ENCODE results near the gene SIRPD.
"Not testable (repeated sequence)": the region's sequence is repeated elsewhere in the genome, so short reads cannot be mapped to it uniquely, and the experiment has no call there.

SIRPD gene

DNA sequence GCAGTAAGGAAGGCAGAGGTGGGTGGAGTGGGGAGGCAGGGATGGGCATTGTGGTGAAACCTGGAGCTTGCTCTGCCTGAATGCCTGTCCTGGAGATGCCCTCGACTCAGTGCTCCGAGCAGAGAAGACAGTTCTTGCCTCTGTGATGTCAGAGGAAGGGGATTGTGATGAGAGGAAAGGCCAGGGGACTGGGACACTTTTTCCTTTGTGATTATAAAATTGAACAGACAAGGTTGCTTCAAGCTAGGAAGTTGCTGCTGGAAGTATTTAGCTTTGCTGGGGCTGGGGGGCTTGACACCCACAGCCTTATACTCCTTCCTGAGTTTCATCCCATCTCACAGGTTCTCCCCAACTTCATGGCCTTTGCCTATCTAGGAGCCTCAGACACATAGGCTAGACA, at the start of gene SIRPD:
SIRPD (minus strand) TSS at position 101 of the 400 bp plus-strand sequence; CDS start at position 49, 52 bp downstream.
- FAIRE-seq, result no peak

DNA sequence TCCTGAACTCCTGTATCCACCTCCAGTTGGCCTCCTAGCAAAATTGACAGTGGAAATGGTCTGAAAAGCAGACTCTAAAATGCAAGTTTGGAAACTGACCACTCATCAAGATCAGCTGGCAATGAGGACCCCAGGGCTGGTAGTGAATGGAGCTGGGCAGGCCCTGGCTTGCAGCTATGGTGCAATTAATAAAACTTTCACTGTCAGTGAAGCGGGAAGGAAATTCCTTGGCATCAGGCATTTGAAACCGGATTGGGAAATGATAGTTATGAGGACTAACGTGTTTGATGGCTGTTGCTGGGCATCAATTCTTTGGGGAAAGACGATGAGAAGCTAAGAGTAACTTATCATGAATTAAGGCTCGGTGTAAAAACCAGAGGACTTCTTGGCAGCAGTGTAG, 43.2 kb upstream of the SIRPD start:
- FAIRE-seq, result no peak

DNA sequence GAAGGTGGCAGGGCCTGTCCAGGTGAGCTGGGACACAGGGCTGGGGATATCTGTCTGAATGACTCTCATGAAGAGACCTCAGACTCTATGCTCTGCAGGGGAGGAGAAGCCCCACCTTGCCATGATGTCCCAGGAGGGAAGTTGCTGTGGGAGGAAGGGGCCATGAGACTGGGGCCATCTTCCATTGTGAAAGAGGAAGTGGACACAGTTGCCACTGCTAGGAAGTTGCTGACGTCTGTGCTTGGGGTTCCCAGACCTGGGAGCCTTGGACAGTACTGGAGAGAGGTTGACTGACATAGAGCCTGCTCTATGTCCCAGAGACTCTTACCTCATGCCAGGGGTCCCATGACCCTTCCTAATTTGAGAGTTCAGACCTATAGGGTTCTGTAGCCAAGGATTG, 37.8 kb upstream of the SIRPD start:
- no peak for FAIRE-seq

DNA sequence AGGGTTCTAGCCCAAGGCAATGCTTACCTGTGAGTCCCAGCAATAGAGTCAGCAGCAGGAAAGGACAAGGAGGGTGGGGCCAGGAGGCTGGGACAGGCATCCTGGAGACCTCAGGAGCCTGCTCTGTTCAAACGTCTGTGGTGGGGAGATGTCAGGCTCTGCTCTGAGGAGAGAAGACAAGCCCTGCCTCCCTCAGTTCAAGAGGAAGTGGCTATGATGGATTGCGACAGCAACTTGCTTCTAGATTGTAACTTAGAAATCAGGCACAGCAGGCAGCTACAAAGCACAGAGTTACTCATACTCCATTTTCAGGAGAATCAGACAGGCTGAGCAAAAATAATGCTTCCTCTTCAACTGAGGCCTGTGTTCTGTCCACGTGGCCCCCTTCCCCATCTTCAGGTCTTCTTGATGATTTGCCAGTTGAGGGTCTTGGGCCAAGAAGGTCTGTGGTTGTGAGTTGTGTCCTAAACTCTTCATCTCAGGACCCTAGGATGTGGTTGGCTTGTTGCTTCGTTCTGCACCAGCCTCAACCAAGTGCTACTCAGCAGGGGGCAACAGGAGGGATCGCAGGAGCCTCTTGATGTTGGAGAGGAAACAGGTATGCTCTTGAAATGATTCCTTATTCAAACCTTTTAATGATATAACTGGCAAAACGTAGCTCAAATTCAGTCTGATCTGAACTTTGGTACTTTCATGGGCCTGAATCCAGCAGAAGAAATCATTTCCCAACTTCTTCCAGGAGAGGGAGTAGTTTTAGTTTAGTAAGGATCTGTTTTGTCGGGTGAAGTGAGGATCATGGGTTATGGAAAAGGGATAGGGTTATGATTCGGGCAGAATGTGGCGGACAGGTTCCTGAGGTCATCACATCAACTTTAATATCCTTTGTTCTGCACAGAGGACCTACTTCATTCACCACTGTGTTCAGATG, 31.3 kb upstream of the SIRPD start:
- FAIRE-seq, result no peak

DNA sequence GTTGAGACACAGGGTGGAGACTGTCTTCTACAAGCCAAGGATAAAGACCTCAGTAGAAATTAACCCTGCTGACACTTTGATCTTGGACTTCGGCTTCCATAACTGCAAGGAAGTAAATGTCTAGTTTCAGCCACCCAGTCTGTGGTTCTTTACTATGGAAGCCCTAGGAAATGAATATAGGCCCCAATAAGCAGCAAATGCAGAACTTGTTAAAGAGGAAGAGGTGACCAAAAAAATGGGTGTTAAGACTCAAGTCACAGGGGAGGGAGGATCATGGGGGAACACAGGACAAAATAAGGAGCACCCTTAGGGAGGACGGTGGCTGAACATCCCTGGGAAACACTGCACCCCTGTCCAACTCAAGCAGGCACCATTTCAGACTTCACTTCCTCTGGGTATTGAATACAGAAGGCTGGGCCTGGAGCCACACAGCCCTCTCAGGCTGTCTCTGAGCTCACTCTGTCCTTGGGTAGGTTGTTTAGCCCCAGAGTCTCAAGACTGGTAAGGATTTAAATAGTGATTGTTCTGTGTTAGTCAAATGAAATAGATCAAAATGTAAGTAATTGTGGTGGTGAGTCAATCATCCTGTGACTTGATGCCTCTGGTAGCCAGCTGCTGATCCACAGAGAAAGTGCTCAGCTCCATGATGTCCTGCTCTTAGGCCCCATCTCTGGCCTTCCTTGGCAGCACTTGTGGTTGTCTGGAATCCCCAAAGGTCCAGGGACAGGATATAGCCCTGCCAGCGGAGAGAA, 30.5 kb upstream of the SIRPD start:
- no peak for FAIRE-seq

DNA sequence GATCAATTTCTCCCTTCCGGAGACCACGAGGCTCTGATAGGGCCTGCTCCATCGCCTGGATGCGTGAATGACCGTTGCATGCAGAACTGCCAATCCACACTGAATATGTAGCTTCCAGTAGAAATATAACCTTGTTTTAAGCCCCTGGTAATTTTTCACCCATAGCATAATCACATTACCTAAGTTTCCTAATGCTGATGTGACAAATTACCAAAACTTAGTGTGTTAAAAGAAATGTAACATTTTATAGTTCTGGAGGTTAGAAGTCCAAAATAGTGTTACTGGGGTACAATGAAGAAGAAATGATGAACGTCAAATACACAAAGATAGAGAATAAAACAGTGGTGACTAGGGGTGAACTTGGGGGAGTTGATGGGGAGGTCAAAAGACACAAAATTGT, 22.0 kb upstream of the SIRPD start:
- FAIRE-seq, result no peak

DNA sequence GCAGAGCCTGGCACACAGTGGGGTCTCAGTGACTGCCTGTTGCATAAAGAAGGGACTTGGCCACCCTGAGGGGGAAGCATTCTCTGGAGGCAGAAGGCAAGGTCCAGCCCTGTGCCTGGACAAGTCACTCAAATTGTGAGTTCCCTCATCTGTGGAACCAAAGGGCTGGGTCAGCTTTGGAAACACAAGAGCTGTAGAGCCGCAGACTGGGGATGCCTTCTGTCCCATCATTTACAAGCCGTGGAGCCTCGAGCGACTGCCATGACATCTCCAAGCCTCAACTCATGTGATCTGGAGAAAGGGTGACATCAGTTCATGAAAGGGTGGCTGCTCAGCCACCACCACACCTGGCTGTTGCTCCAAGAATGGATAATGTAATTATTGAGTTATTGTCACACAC, 20.4 kb upstream of the SIRPD start:
- FAIRE-seq, result no peak

DNA sequence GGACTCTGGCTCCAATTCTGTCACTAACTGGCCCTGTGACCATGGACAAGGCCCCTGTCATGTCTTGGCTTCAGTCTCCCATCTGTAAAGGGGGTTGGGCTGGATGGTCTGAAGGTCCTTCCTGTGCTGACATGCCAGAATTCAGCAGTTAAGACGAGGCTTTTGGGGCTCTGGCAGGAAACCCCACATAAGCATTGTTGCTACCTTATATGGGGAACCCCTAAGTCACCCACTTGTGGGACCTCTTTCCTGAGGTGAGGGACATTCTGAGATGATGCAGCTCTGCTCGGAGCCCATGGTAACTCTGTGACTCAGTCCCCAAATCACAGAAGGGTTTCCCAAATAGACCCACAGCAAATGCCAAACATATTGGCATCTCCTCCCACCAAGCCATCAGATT, 19.8 kb upstream of the SIRPD start:
- not testable (repeated sequence) for FAIRE-seq

DNA sequence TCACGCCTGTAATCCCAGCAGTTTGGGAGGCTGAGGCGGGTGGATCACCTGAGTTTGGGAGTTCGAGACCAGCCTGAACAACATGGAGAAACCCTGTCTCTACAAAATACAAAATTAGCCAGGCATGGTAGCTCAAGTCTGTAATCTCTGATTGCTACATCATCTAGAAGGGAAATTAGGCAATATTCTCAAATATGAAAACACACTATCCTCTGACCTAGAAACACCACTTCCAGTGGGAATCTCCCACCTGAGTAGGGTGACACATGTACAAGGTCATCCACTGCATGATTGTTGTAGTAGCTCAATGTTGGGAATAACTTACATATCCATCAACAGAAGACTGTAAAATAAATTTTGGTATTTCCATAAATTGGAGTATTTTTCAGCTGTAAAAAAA, 19.1 kb upstream of the SIRPD start:
- FAIRE-seq, result no peak

DNA sequence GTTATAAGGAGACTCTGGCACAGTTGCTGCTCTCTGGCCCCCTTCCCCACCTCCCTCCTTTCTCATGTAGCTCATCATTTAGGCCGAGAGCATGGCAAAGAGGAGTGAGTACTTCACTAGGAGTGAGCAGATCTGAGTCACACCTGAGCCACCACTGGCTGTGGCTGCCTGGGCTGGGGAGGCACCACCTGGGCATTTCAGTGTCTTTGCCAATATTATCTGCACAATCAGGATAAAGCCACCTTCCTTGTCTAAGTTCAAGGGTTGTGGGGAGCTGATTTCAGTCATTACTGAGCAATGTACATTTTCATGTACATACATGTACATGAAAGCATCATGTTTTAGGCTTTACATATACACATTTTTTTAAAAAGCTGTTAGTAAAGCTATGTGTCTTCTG, 18.5 kb upstream of the SIRPD start:
- not testable (repeated sequence) for FAIRE-seq

DNA sequence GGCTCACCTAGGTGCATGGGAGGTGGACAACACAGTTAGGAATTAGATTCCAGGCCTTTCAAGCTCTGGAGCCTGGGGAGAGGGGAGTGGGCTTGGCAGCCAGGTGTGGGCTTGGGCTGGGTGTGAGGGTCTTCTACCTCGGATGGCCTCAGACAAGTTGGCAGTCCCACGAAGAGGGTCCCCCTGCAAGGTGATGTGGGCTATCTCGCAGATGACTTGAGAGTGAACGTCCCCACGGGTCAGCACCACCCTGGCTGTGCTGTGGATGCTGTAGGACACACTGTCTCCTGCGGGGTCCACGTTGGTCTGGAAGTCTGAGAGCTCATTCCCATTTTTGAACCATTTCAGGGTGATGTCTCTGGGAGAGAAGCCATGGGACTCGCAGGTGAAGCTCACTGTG, 14.1 kb upstream of the SIRPD start:
- not testable (repeated sequence) for FAIRE-seq

DNA sequence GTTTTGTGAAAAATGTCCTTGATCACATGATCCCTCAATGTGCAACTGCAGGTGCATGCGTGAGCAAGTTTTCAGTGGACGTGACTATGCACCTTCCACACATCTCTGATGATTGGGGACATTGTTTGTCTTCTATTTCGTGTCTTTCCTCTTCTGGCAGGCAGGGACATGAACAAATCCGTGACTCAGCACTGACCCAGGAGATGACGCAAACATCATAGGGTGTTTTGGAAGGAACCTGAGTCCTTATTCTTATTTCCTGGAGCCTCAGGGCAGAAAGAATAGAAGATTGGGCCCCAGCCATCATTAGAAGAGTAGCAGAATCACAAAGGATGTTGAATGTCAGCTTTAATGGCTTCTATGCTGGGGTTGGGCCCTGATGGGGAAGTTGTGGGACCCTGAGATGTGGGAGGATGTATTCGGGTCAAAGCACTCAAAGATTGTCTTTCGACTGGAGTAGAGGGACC, 11.9 kb upstream of the SIRPD start:
- FAIRE-seq, result no peak

DNA sequence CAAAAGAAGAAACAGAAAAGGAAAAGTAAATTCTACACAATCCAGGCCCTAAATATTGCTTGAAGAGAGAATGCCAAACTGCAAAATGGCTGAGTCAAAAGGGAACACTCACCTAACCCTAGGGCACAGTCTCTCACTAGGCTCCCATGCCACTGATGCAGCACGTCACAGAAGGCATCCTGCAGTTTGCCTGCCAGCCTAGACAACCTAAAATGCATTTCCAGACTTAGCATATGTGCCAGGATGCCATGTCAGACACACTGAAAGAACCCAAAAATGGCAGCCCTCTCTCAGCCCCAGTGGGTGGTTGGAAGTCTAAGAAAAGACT, 10.6 kb upstream of the SIRPD start:
- FAIRE-seq, result no peak

DNA sequence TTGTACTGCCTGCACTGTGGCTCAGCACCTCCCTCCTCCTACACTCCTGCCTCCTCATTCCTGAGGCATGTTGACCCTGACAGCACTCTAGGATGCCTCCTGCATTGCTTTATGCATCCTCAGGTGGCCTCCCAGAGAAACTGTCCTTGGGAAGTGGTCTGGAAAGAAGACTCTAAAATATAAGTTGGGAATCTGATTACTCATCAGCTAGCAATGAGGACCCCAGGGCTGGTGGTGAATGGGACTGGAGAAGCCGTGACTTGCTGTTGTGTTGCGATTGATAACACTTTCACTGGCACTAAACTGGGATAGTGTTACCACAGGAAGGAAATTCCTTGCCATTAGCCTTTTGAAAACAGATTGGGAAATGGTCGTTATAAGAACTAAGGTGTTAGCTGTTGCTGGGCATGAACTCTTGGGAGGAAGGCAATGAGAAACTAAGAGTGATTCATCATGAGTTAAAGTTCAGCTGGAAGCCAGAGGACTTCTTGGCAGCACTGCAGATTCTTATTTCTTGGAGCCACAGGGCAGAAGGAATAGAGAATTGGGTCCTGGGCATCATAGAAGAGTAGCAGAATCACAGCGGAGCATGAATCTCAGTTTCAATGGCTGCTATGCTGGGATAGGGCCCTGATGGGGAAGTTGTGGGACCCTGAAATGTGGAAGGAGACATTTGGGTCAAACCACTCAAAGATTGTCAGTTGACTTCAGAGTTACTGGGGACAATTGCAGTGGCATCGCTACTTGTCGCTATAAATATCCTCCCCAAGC, 10.1 kb upstream of the SIRPD start:
- FAIRE-seq, result no peak

DNA sequence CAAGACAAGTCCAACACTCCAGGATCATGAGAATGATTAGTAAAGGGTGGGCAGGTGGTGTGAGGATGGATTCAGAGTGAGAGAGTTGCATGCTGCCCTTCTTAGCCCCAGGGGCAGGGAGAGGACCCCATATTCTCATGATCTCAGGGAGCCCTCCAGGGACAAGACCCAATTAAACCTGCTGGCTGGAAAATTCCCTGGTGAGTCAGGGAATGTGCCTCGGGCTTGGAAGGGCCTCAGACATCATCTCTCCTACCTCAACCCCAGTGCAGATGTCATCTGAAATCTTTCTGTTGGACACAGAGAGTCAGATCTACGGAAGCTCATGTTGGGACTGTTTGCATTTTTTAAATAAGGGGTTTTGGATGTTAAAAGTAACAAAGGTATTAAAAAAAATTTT, 9.2 kb upstream of the SIRPD start:
- FAIRE-seq, result no peak

DNA sequence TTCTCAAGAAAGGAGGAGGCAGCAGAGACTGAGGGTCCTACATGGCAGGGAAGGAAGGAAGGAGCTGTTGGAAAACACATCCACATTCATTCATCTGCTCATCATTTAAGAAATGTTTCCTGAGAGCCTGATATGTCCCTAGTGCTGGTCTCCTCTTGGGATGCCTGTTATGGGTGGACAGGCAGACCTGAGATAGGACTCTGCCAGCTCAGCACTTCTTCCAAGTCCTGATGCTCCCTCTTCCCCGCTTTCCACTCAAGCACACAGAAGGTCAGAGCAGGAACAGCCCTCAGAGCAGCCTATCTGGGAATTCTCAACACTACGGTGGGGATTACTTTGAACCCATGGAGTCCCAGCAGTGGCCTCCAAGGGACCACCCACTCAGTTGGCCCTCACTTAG, 8.0 kb upstream of the SIRPD start:
- no peak for FAIRE-seq

DNA sequence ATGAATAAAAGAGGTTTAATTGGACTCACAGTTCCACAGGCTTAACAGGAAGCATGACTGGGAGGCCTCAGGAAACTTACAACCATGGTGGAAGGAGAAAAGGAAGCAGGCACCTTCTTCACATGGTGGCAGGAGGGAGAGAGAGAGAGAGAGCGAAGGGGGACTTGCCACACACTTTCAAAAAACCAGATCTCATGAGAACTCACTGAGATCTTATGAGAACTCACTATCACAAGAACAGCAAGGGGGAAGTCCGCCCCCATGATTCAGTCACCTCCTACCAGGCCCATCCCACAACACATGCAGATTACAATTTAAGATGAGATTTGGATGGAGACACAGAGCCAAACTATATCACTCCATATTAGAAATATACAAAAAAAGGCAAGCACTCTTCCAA, 6.1 kb upstream of the SIRPD start:
- FAIRE-seq, result no peak

DNA sequence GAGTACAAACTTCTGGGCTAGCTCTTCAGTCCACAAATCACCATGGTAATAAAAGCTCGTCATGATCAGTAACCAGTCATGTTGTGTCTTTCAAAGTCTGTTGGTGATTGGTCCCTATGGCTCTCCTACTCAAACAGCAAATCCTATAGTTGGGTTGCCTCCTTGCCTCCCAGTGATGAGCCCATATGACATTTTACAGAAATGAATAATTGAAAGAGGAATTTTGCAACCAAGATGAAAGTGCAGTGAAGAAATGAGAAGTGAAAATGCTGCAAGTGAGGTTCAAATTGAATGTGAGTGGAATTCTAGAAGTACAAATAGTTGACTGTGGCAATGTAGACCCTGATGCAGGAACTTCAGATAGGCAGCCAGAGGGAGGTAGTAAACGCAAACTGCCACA, 5.1 kb upstream of the SIRPD start:
- FAIRE-seq, result no peak

DNA sequence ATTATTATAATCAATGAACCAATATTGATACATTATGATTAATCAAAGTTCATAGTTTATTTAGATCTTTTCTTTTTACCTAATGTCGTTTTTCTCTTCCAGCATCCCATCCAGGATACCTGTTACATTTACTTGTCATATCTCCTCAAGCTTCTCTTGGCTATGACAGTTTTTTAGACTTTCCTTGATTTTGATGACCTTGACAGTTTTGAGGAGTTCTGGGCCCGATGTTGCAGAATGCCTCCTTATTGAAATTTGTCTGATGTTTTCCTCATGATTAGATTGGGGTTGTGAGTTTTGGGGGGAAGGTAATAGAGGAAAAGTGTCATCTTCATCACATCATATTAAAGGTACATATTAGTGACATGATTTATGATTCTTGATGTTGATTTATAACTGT, 3.8 kb upstream of the SIRPD start:
- FAIRE-seq, result no peak

DNA sequence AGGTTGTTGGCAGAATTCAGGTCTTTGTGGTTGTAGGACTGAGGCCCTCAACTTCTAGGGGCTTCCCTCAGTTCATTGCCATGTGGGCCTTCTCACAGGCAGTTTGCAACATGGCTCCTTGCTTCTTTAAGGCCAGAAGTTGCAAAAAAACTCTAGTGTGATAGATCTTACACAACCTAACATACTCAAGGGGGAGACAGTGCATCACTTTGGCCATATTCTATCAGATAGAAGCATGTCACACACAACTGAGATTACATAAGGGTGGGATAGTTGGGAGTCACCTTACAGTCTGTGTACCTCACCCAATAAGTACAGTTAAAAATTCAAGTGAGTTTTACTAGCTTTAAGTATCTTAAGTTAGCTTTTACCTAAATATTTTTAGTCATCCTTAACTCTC, 1.6 kb downstream of the SIRPD start:
- no peak for FAIRE-seq

DNA sequence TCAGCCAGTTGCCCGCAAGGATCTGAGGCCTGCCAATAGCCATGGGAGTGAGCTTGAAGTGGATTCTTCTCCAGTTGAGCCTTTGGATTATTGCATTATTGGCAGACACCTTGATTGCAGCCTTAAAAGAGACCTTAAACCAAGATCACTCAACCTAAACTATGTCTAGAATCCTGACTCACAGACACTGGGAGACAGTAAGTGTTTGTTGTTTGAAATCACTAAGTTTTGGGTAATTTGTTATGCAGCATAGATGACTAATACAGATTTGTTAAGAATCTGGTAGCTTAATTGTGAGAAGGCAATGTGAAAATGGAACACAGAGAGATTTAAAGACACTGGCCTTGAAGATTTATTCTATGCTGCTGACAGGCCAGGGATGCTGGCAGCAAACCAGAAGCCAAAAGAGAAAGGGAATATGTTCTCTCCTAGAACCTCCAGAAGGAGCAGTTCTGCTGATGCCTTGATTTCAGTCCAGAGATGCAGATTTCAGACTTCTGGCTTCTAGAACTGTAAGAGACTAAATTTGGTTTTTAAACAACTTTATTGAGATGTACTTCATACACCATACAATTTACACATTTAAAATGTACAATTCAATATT, 17.6 kb downstream of the SIRPD start:
- no peak for FAIRE-seq

DNA sequence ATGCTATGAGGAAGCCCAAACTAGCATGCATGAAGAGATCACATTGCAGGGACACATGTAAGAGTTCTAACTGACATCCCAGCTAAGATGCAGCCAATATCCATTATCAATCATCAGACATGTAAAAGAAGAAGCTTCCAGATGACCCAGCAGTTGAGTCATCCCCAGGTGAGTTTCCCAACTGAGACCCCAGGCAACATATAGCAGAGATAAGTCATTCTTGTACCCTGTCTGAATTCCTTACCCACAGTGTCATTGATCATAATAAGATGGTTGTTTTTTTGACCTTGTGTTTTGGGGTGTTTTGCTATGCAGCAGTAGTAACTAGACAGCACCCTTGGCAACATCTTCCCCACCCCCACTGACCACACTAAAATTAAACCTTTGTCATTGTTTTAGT, 18.9 kb downstream of the SIRPD start:
- FAIRE-seq, result no peak

DNA sequence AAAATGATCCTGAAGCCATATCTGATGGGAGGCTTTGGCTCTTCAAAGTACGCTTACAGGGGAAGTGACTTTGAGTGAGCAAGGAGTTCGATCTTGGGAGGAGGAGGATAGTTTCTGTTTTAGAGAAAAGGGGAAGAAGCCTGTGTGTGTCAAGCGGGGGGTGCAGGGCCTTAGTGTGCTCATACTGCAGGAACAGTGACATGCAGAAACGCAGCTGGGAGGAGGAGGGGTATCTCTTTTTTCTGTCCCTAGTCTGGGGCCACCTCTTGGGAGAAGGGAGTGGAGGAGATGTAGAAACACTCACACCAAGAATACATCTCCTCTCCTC, 19.8 kb downstream of the SIRPD start:
- FAIRE-seq, result no peak
